Neural crest cell (in vitro differentiated cells): ENCODE measurements around the gene GSK3B. TPM values are rescaled to one million over a fixed set of nuclear protein-coding genes. Genes with fewer than 3 reads are reported as not detected.

ENCODE experiments used
- DNase-seq: peaks from one replicate; pipeline ENCODE4 v3.0.0; 2021; ENCODE audit warnings: low read depth, mixed read lengths, low spot score
- H3K27ac Mint-ChIP-seq: one replicate; pipeline ENCODE4 v1.8.0; 2021; ENCODE audit warnings: mild to moderate bottlenecking, mixed read lengths; ENCODE audit not compliant: unreplicated experiment
- H3K27me3 Mint-ChIP-seq: 2 replicates; pipeline ENCODE4 v1.8.0; 2021; ENCODE audit warnings: low read depth, mild to moderate bottlenecking, mixed read lengths
- H3K36me3 Mint-ChIP-seq: 2 replicates; pipeline ENCODE4 v1.8.0; 2021; ENCODE audit warnings: low read depth, mild to moderate bottlenecking, mixed read lengths
- H3K4me1 Mint-ChIP-seq: 2 replicates; pipeline ENCODE4 v1.8.0; 2021; ENCODE audit warnings: mixed read lengths
- H3K4me3 Mint-ChIP-seq: one replicate; pipeline ENCODE4 v1.8.0; 2021; ENCODE audit warnings: mild to moderate bottlenecking, mixed read lengths
- H3K9me3 Mint-ChIP-seq: 2 replicates; pipeline ENCODE4 v1.8.0; 2021; ENCODE audit warnings: mixed read lengths
- total RNA-seq: library from RNA; stranded (reverse); gene quantifications from 2 replicates; pipeline ENCODE4 v1.2.1, GENCODE V29; 2021
- TF ChIP-seq, protein P1 (sequence below): fragments of 200-600 bp; sonication (generic); conservative IDR thresholded peaks from 2 replicates; pipeline ENCODE4 v1.5.0; 2021; ENCODE audit warnings: antibody characterized with exemption, mild to moderate bottlenecking

GSK3B gene
- total RNA-seq, 1 donor from 2014 or later = 81.5 TPM

DNA sequence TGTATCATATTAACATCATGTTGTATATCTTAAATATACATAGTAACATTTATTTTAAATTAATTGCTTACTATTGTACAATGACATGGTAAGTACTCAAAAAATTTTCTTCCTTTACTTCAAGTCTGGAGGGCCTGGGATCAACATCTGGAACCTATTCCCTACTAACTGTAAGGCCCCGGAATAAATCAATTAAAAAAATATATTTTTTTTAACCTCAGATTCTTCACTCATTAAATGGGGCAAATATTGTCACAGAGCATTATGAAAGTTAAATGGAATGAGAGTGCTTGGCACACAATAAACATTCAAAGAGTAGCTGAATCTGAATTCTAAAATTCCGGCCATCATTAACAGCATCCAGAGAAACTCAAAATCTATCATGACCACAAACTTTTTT lies 16.5 kb downstream of the GSK3B start:
- peaks cover 13% of the 10 kb centered on the region for H3K4me1 Mint-ChIP-seq
- no peak overlapping the region for H3K27ac Mint-ChIP-seq
- H3K36me3 Mint-ChIP-seq = peaks cover 22% of the 10 kb centered on the region
- no peak for DNase-seq
- TF ChIP-seq, protein P1, sequence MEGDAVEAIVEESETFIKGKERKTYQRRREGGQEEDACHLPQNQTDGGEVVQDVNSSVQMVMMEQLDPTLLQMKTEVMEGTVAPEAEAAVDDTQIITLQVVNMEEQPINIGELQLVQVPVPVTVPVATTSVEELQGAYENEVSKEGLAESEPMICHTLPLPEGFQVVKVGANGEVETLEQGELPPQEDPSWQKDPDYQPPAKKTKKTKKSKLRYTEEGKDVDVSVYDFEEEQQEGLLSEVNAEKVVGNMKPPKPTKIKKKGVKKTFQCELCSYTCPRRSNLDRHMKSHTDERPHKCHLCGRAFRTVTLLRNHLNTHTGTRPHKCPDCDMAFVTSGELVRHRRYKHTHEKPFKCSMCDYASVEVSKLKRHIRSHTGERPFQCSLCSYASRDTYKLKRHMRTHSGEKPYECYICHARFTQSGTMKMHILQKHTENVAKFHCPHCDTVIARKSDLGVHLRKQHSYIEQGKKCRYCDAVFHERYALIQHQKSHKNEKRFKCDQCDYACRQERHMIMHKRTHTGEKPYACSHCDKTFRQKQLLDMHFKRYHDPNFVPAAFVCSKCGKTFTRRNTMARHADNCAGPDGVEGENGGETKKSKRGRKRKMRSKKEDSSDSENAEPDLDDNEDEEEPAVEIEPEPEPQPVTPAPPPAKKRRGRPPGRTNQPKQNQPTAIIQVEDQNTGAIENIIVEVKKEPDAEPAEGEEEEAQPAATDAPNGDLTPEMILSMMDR = no peak
- H3K4me3 Mint-ChIP-seq = no peak overlapping the region
- no peaks in the 10 kb centered on the region for H3K27me3 Mint-ChIP-seq
- H3K9me3 Mint-ChIP-seq = peaks cover 8% of the 10 kb centered on the region

DNA sequence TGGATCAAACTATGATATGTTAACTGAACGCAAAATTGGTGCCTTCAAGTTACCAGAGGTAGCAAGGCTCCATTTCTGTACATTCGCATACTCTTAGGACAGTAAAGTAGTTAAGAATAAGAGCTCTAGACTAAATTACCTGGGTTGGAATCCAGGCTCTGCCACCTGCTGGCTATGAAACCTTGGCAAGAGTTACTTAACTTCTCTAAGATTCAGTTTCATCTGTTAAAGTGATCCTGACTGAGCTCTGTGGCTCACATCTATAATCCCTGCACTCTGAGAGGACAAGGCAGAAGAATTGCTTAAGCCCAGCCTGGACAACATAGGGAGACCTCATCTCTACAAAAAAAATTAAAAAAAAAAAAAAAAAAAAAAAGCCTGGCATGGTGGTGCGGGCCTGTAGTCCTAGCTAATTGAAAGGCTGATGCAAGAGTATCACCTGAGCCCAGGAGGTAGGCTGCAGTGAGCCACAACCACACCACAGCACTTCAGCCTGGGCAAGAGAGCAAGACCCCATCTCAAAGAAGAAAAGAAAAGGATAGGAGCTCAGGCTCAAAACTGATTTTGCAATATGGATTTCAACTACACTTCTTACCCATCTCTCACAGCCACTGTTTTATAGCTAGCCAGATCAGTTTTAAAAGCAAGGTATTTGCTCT lies 21.3 kb downstream of the GSK3B start:
- no peak overlapping the region for H3K27ac Mint-ChIP-seq

DNA sequence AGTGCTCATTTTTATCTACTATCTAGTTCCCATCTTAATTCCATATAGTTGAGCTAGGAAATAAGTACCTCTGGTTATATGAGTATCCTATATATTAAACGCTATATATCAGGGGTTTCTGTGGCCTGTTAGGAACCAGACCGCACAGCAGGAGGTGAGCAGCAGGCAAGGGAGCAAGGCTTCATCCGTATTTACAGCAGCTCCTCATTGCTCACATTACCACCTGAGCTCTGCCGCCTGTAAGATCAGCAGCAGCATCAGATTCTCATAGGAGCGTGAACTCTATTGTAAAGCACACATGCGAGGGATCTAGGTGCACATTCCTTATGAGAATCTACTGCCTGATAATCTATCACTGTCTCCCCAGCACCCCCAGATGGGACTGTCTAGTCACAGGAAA lies 23.0 kb downstream of the GSK3B start:
- Mint-ChIP-seq H3K27ac (no peak overlapping the region), H3K27me3 (no peaks in the 10 kb centered on the region), H3K4me3 (no peak overlapping the region), H3K4me1 (peaks cover 12% of the 10 kb centered on the region), H3K9me3 (peaks cover 8% of the 10 kb centered on the region), H3K36me3 (peaks cover 13% of the 10 kb centered on the region)
- TF ChIP-seq, protein P1 = no peak
- DNase-seq = no peak

More for the DNA sequence above, 21.3 kb downstream of the GSK3B start:
- Mint-ChIP-seq H3K9me3 (peaks cover 8% of the 10 kb centered on the region), H3K36me3 (peaks cover 19% of the 10 kb centered on the region), H3K27me3 (no peaks in the 10 kb centered on the region), H3K4me1 (peaks cover 13% of the 10 kb centered on the region), H3K4me3 (no peak overlapping the region)
- TF ChIP-seq, protein P1 = no peak
- no peak for DNase-seq

DNA sequence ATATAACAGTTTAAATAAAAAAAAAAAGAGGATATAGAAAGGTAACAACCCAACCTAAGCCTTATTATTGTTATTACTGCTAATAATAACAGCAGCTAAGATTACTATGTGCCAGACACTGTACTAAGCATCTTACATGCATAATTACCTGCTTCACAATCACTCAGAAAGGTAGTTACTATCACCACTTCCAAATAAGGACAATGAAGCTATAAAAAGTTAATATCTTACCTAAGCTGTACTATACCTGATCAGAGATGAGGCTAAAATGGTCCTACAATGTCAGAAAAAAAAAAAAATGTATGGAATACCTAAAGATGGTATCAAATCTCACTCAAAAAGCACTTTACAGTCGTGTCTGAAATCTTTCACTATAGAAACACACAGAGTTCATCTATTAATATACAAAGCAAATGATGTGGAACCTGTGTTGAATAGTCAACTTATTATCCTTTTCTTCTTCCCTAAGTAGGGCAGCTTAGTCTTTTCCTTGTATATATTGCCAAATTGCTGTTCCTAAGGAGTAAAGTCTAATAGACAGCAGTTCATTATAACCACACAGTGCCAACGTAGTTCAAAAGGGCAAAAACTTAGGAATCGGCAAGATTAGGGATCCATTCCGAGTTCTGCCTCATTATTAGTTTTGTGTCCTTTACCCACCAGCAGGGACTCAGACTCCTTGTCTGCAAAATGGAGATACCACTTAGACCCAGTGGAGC lies 23.8 kb downstream of the GSK3B start:
- peaks cover 4% of the 10 kb centered on the region for H3K4me1 Mint-ChIP-seq
- H3K4me3 Mint-ChIP-seq = no peak overlapping the region
- TF ChIP-seq, protein P1 = no peak
- DNase-seq = no peak
- no peaks in the 10 kb centered on the region for H3K27me3 Mint-ChIP-seq
- peaks cover 5% of the 10 kb centered on the region for H3K9me3 Mint-ChIP-seq
- peaks cover 9% of the 10 kb centered on the region for H3K36me3 Mint-ChIP-seq
- H3K27ac Mint-ChIP-seq = no peak overlapping the region

DNA sequence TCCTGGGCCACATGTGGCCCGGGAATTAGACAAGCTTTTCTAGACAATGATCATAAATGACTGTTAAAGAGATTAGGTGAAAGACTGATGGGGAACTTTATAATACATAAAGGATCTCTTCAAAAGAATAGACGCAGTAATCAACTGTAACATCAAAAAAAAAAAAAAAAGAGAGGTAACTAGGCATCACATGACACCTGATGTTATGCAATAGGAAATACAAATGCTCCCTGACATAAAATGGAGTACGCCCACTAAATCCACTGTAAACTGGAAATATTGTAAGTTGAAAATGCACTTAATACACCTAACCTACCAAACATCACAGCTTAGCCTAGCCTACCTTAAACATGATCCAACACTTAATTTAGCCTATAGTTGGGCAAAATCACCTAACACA lies 27.2 kb downstream of the GSK3B start:
- Mint-ChIP-seq H3K27me3 (no peaks in the 10 kb centered on the region), H3K36me3 (peaks cover 14% of the 10 kb centered on the region), H3K4me1 (peaks cover 10% of the 10 kb centered on the region), H3K4me3 (no peak overlapping the region), H3K9me3 (peaks cover 3% of the 10 kb centered on the region), H3K27ac (no peak overlapping the region)
- TF ChIP-seq, protein P1 = no peak
- no peak for DNase-seq
